Measurements from ENCODE around the gene EHD3. TPM values are rescaled to one million over a fixed set of nuclear protein-coding genes. Genes with fewer than 3 reads are reported as not detected.

EHD3 gene
- total RNA-seq, 1 donor from 2014 or later = 10.7 TPM

- H3K4me3 Mint-ChIP-seq = no peak overlapping the region
- H3K4me1 Mint-ChIP-seq = peaks cover 2% of the 10 kb centered on the region
- peaks cover 48% of the 10 kb centered on the region for H3K27me3 Mint-ChIP-seq (ENCODE audit: low read depth)
- no peaks in the 10 kb centered on the region for H3K9me3 Mint-ChIP-seq
- no peak for TF ChIP-seq CTCF (conservative IDR thresholded peaks at IDR 0.05)
- no peaks in the 10 kb centered on the region for H3K36me3 Mint-ChIP-seq (ENCODE audit: low read depth)
- DNase-seq (ENCODE audit: low read depth, low spot score) = no peak
- H3K27ac Mint-ChIP-seq (ENCODE audit: unreplicated experiment) = no peak overlapping the region
These were observed 7.7 kb upstream of the EHD3 start for GRCh38 chr2:31226266-31226665.

GRCh38 chr2:31227110-31227509 lies 6.8 kb upstream of the EHD3 start:
- no peak for TF ChIP-seq CTCF (conservative IDR thresholded peaks at IDR 0.05)
- Mint-ChIP-seq H3K27ac (ENCODE audit: unreplicated experiment) (no peak overlapping the region), H3K27me3 (ENCODE audit: low read depth) (peaks cover 43% of the 10 kb centered on the region), H3K4me3 (no peak overlapping the region), H3K9me3 (no peaks in the 10 kb centered on the region), H3K4me1 (peaks cover 10% of the 10 kb centered on the region), H3K36me3 (ENCODE audit: low read depth) (no peaks in the 10 kb centered on the region)
- DNase-seq (ENCODE audit: low read depth, low spot score) = no peak

DNA sequence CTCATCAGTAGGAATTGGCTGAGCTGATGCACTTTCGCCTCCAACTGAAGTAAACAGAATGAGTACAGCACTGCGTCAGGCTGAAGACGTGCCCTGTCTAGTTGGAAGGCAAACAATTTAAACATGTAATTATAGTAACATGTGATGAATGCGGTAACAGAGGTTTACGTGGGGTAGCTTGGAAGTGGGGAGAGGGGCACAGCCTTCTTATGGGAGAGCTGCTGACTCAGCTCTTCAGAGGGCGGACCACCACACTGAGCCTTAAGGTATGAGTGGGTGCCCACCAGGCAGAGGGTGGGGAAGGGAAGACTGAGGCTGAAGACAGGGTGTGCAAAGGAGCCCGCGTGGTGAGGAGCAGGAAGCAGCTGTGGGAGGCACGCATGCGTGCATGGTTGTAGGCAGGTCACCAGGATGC lies 6.2 kb upstream of the EHD3 start:
- H3K27ac Mint-ChIP-seq (ENCODE audit: unreplicated experiment) = no peak overlapping the region
- H3K27me3 Mint-ChIP-seq (ENCODE audit: low read depth) = peaks cover 40% of the 10 kb centered on the region
- H3K4me3 Mint-ChIP-seq = no peak overlapping the region
- DNase-seq (ENCODE audit: low read depth, low spot score) = no peak
- no peak for TF ChIP-seq CTCF (conservative IDR thresholded peaks at IDR 0.05)
- peaks cover 10% of the 10 kb centered on the region for H3K4me1 Mint-ChIP-seq
- no peaks in the 10 kb centered on the region for H3K36me3 Mint-ChIP-seq (ENCODE audit: low read depth)
- no peaks in the 10 kb centered on the region for H3K9me3 Mint-ChIP-seq

DNA sequence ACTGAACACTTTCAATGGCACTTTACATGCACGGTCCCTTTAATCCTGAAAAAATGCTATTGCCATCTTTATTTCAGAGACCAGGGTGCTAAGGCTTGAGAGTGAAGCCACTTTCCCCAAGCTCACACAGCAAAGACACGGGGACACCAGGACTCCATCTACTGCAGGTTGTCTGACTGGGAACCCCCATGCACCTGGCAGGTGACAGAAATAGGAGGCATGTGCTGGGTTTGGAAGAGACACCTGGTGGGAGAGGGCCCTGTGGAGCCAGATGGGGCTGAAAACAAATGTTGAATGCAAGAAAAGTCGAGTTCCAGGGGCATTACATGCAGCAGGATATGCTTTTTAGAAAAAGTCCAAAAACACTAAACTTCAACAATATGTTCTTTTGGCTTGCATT lies 5.2 kb upstream of the EHD3 start:
- peaks cover 18% of the 10 kb centered on the region for H3K4me1 Mint-ChIP-seq
- no peak for DNase-seq (ENCODE audit: low read depth, low spot score)
- H3K9me3 Mint-ChIP-seq = no peaks in the 10 kb centered on the region
- H3K27me3 Mint-ChIP-seq (ENCODE audit: low read depth) = peaks cover 39% of the 10 kb centered on the region
- no peak overlapping the region for H3K4me3 Mint-ChIP-seq
- H3K27ac Mint-ChIP-seq (ENCODE audit: unreplicated experiment) = no peak overlapping the region
- no peak for TF ChIP-seq CTCF (conservative IDR thresholded peaks at IDR 0.05)
- no peaks in the 10 kb centered on the region for H3K36me3 Mint-ChIP-seq (ENCODE audit: low read depth)

- Mint-ChIP-seq H3K9me3 (no peaks in the 10 kb centered on the region), H3K4me3 (no peak overlapping the region)
These were observed 3.2 kb upstream of the EHD3 start for GRCh38 chr2:31230751-31231150.

More at GRCh38 chr2:31230751-31231150, 3.2 kb upstream of the EHD3 start:
- H3K36me3 Mint-ChIP-seq (ENCODE audit: low read depth) = no peaks in the 10 kb centered on the region
- peaks cover 31% of the 10 kb centered on the region for H3K4me1 Mint-ChIP-seq
- no peak for TF ChIP-seq CTCF (conservative IDR thresholded peaks at IDR 0.05)
- DNase-seq (ENCODE audit: low read depth, low spot score) = no peak
- H3K27ac Mint-ChIP-seq (ENCODE audit: unreplicated experiment) = no peak overlapping the region
- peaks cover 30% of the 10 kb centered on the region for H3K27me3 Mint-ChIP-seq (ENCODE audit: low read depth)

Data from neural crest cell (in vitro differentiated cells).